OCI-LY7 (cell line): ENCODE measurements around the gene SC5D. TPM values are rescaled to one million over a fixed set of nuclear protein-coding genes. Genes with fewer than 3 reads are reported as not detected.

Source experiments
- BruUV-seq: library from RNA; stranded (reverse); fragments of 400-500 nt; replicated peaks from 2 replicates; lab custom pipeline; 2021; lab: Mats Ljungman, UMichigan
- CTCF ChIA-PET: fragments of 300-600 bp; sonication (Branson Sonifier 250); formaldehyde crosslinking; loops from one replicate; lab custom pipeline; 2022; ENCODE audit warnings: antibody characterized with exemption; ENCODE audit not compliant: unreplicated experiment; lab: Charles Lee
- POLR2A ChIA-PET: fragments of 300-600 bp; sonication (Branson Sonifier 250); formaldehyde crosslinking; loops from one replicate; lab custom pipeline; 2022; ENCODE audit warnings: antibody characterized with exemption; lab: Charles Lee
- DNase-seq: peaks from one replicate; pipeline ENCODE4 v3.0.0-alpha.2; 2015; ENCODE audit warnings: low spot score
- H2AFZ ChIP-seq: fragments of 200-600 bp; sonication (generic), shearing (Covaris generic); 2 replicates; pipeline ENCODE4 v1.6.1; 2014; ENCODE audit warnings: mild to moderate bottlenecking, antibody characterized with exemption, low read length, moderate library complexity
- H3K27ac ChIP-seq: fragments of 200-600 bp; sonication (generic); 2 replicates; pipeline ENCODE4 v1.5.1; 2014; ENCODE audit warnings: mixed run types, low read depth, mild to moderate bottlenecking, moderate library complexity, low read length, inconsistent platforms; ENCODE audit not compliant: poor library complexity, severe bottlenecking
- H3K36me3 ChIP-seq: fragments of 200-600 bp; sonication (generic); 2 replicates; pipeline ENCODE4 v1.6.1; 2014; ENCODE audit warnings: mild to moderate bottlenecking, antibody characterized with exemption, low read length, moderate library complexity, mixed read lengths; ENCODE audit not compliant: insufficient read depth
- H3K4me1 ChIP-seq: fragments of 200-600 bp; sonication (generic); 2 replicates; pipeline ENCODE4 v1.5.1; 2014; ENCODE audit warnings: mild to moderate bottlenecking, low read length; ENCODE audit not compliant: insufficient read depth, poor library complexity, severe bottlenecking
- H3K4me2 ChIP-seq: fragments of 200-600 bp; sonication (generic); 2 replicates; pipeline ENCODE4 v1.6.1; 2014; ENCODE audit warnings: mild to moderate bottlenecking, low read length
- H3K4me3 ChIP-seq: fragments of 200-600 bp; sonication (generic); 2 replicates; pipeline ENCODE4 v1.5.1; 2014; ENCODE audit warnings: mild to moderate bottlenecking, low read depth, low read length; ENCODE audit not compliant: poor library complexity, severe bottlenecking
- H3K79me2 ChIP-seq: fragments of 200-600 bp; sonication (generic); 2 replicates; pipeline ENCODE4 v1.6.1; 2016; ENCODE audit warnings: low read depth, mild to moderate bottlenecking, low read length, moderate library complexity, mixed read lengths; ENCODE audit not compliant: insufficient read depth
- H3K9me2 ChIP-seq: fragments of 200-600 bp; sonication (generic); 2 replicates; pipeline ENCODE4 v1.6.1; 2016; ENCODE audit warnings: mild to moderate bottlenecking, low read length, mixed read lengths; ENCODE audit not compliant: insufficient read depth
- H3K9me3 ChIP-seq: fragments of 200-600 bp; sonication (generic); 2 replicates; pipeline ENCODE4 v1.6.1; 2014; ENCODE audit warnings: mild to moderate bottlenecking, mixed run types, low read length, mixed read lengths
- H4K20me1 ChIP-seq: fragments of 200-600 bp; sonication (generic); 2 replicates; pipeline ENCODE4 v1.6.1; 2014; ENCODE audit warnings: mild to moderate bottlenecking, antibody characterized with exemption, low read length, moderate library complexity, mixed read lengths; ENCODE audit not compliant: insufficient read depth
- CTCF ChIP-seq: fragments of 200-600 bp; sonication (generic); conservative IDR thresholded peaks from 2 replicates; pipeline ENCODE4 v1.5.1; 2014; ENCODE audit warnings: mild to moderate bottlenecking, antibody characterized with exemption, low read length, moderate library complexity, mixed read lengths
- EZH2phosphoT487 ChIP-seq: fragments of 200-600 bp; sonication (generic); IDR thresholded peaks from 2 replicates; pipeline ENCODE4 v1.6.1; 2018; ENCODE audit warnings: low read depth, borderline replicate concordance, mild to moderate bottlenecking, mixed run types, antibody characterized with exemption, low read length, moderate library complexity, mixed read lengths
- intact Hi-C: fragments of 100-400 bp; cut with micrococcal nuclease; formaldehyde crosslinking; loops from one replicate; pipeline ENCODE4 v1.10.0; 2022; ENCODE audit not compliant: unreplicated experiment
- total RNA-seq, 2 experiments: library from RNA; depleted of rRNA in 1 of 2; stranded (reverse); fragments of >200 nt in 1 of 2; shearing (Covaris generic) in 1 of 2; gene quantifications; 2 replicates each; pipeline ENCODE4 v1.2.3, GENCODE V29; 2014 to 2022

The SC5D gene
- total RNA-seq, 2 experiments from 2014 or later, result 27.9 to 43.3 TPM

- Histone ChIP-seq H2AFZ (no peak overlapping the region), H3K9me2 (no peaks in the 10 kb centered on the region), H3K36me3 (no peaks in the 10 kb centered on the region), H3K4me3 (no peak overlapping the region), H4K20me1 (no peaks in the 10 kb centered on the region), H3K4me1 (no peaks in the 10 kb centered on the region), H3K4me2 (no peak overlapping the region), H3K9me3 (peaks cover 11% of the 10 kb centered on the region; the same call in 1 of the 2 replicates), H3K27ac (no peak overlapping the region), H3K79me2 (no peaks in the 10 kb centered on the region)
- CTCF ChIA-PET, result no interaction called here
- BruUV-seq, result no TSS peak
- TF ChIP-seq EZH2phosphoT487 (no peak), CTCF (no peak)
- DNase-seq, result no peak
- POLR2A ChIA-PET, result no interaction called here
- intact Hi-C loops, result no loop called here
These were observed 34.6 kb upstream of the SC5D start for GRCh38 chr11:121257976-121258375.

- no peak for DNase-seq
- H3K4me2 ChIP-seq, result no peak overlapping the region
- no peaks in the 10 kb centered on the region for H3K4me1 ChIP-seq
- CTCF ChIA-PET, result no interaction called here
- no peaks in the 10 kb centered on the region for H3K9me2 ChIP-seq
- no peaks in the 10 kb centered on the region for H3K79me2 ChIP-seq
- intact Hi-C loops, result no loop called here
- H3K9me3 ChIP-seq, result no peaks in the 10 kb centered on the region
- POLR2A ChIA-PET, result interaction anchor here (1.4 kb wide), 1 partner anchor 11 kb away, joined by 5 read pairs; no protein-coding TSS in a partner anchor
- BruUV-seq, result no TSS peak
- H2AFZ ChIP-seq, result no peak overlapping the region
- H4K20me1 ChIP-seq, result no peaks in the 10 kb centered on the region
- H3K4me3 ChIP-seq, result no peak overlapping the region
- no peak overlapping the region for H3K27ac ChIP-seq
- TF ChIP-seq EZH2phosphoT487 (no peak), CTCF (no peak)
- H3K36me3 ChIP-seq, result no peaks in the 10 kb centered on the region
These were observed 27.0 kb upstream of the SC5D start for GRCh38 chr11:121265586-121265985.

GRCh38 chr11:121268581-121268980, 24.0 kb upstream of the SC5D start:
- Histone ChIP-seq H4K20me1 (no peaks in the 10 kb centered on the region), H3K4me1 (no peaks in the 10 kb centered on the region), H3K36me3 (no peaks in the 10 kb centered on the region), H3K4me2 (no peak overlapping the region), H3K9me2 (no peaks in the 10 kb centered on the region), H2AFZ (no peak overlapping the region), H3K9me3 (no peaks in the 10 kb centered on the region), H3K27ac (no peak overlapping the region), H3K4me3 (no peak overlapping the region), H3K79me2 (no peaks in the 10 kb centered on the region)
- no peak for DNase-seq
- no TSS peak for BruUV-seq
- TF ChIP-seq EZH2phosphoT487 (no peak), CTCF (no peak)
- ChIA-PET POLR2A (interaction anchor here (1.3 kb wide), 1 partner anchor 14 kb away, joined by 3 read pairs; no protein-coding TSS in a partner anchor), CTCF (no interaction called here)
- intact Hi-C loops, result no loop called here
